ENCODE results near the gene NDUFS7.

- no peak for TF ChIP-seq POLR2AphosphoS5 (IDR thresholded peaks at IDR 0.05; ENCODE audit: insufficient read depth, low read depth, low read length)
- TF ChIP-seq CTCF (IDR thresholded peaks at IDR 0.05; ENCODE audit: extremely low read depth in 1 of 2, insufficient read depth in 1 of 2, low read depth in 1 of 2, low read length in 2 of 2) = no peak
Measured at GRCh38 chr19:1422360-1422759, 38.7 kb downstream of the NDUFS7 start.
